ENCODE results near the gene FCHSD2. TPM values are rescaled to one million over a fixed set of nuclear protein-coding genes. Genes with fewer than 3 reads are reported as not detected.

The FCHSD2 gene
- total RNA-seq, 4 donors from 2014 or later: 17.0 to 40.0 (median 27.0) TPM

DNA sequence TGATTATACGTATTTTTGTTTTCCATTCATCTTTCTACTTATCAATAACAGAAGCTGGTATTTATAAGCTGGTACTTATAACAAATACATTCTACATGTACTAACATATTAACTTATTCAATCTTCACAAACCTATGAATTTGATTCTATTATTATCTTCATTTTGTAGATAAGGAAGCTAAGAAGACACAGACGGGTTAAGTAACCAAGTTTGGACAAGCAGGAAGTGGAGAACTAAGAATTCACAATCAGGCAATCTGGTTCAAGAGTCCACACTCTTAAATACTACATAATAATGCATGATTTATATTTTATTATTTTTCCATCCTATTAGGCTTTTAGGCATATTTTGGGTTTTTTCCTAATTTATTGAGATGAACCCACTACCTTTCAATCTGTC lies 25.0 kb downstream of the FCHSD2 start:
- Histone ChIP-seq H3K36me3 (peaks cover 0 to 17% of the 10 kb centered on the region in 2 donors), H3K9me3 (no peaks in the 10 kb centered on the region), H3K4me1 (no peaks in the 10 kb centered on the region), H3K27ac (no peak overlapping the region), H3K4me3 (no peak overlapping the region), H3K27me3 (no peaks in the 10 kb centered on the region)
- no peak for TF ChIP-seq POLR2A (IDR thresholded peaks at IDR 0.05)
- no peak for TF ChIP-seq EP300 (IDR thresholded peaks at IDR 0.05)
- no peak for TF ChIP-seq POLR2AphosphoS5 (IDR thresholded peaks at IDR 0.05)
- TF ChIP-seq, protein P1, sequence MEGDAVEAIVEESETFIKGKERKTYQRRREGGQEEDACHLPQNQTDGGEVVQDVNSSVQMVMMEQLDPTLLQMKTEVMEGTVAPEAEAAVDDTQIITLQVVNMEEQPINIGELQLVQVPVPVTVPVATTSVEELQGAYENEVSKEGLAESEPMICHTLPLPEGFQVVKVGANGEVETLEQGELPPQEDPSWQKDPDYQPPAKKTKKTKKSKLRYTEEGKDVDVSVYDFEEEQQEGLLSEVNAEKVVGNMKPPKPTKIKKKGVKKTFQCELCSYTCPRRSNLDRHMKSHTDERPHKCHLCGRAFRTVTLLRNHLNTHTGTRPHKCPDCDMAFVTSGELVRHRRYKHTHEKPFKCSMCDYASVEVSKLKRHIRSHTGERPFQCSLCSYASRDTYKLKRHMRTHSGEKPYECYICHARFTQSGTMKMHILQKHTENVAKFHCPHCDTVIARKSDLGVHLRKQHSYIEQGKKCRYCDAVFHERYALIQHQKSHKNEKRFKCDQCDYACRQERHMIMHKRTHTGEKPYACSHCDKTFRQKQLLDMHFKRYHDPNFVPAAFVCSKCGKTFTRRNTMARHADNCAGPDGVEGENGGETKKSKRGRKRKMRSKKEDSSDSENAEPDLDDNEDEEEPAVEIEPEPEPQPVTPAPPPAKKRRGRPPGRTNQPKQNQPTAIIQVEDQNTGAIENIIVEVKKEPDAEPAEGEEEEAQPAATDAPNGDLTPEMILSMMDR (IDR thresholded peaks at IDR 0.05): no peak
- no peak for ATAC-seq
- 92% methylated on average over 2 of the region's 2 CpGs for WGBS, 2 donors (ENCODE audit: low coverage in 1 of 2)

DNA sequence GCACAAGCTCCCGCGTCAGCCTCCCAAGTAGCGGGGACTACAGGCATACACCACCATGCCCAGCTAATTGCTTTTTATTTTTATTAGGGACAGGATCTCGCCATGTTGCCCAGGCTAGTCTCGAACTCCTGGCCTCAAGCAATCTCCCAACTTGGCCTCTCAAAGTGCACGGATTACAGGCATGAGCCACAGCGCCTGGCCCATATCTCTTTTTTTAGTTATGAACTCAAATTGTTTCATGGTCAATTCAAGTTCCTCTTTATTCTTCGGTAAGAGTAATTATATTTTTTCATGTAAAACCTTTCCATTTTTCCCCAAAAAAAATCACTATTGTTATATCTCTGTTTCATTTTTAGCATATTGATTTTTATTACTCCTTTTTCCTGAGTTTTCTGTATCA lies 25.5 kb downstream of the FCHSD2 start:
- Histone ChIP-seq H3K4me1 (no peaks in the 10 kb centered on the region), H3K9me3 (no peaks in the 10 kb centered on the region), H3K27me3 (no peaks in the 10 kb centered on the region), H3K36me3 (peaks cover 0 to 17% of the 10 kb centered on the region in 2 donors), H3K27ac (no peak overlapping the region), H3K4me3 (no peak overlapping the region)
- no peak for ATAC-seq
- 88% methylated on average over 8 of the region's 8 CpGs for WGBS, 2 donors (ENCODE audit: low coverage in 1 of 2)
- TF ChIP-seq POLR2AphosphoS5 (IDR thresholded peaks at IDR 0.05) (no peak), POLR2A (IDR thresholded peaks at IDR 0.05) (no peak), EP300 (IDR thresholded peaks at IDR 0.05) (no peak)
- TF ChIP-seq, protein P1 (IDR thresholded peaks at IDR 0.05): no peak

DNA sequence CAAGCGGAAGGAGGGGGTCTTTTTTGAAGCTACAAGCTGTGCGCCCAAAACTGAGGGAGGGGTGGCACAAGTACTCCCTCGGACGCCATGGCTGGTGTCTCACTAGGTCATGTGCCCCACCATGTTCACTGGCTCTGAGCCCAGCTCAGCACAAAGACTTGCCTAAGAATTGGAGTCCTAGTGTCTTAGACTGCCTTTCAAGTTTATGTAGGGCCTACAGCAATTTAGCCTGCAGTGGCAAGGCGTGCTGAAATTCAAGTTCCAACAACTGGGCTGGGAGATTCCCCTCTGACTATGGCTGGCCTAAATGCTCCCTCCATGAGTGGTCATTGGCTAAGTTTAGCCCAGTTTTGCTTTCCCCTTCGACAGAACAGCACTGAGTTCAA lies 27.3 kb downstream of the FCHSD2 start:
- TF ChIP-seq, protein P1 (IDR thresholded peaks at IDR 0.05): no peak
- no peak for TF ChIP-seq EP300 (IDR thresholded peaks at IDR 0.05)
- TF ChIP-seq POLR2AphosphoS5 (IDR thresholded peaks at IDR 0.05): no peak
- TF ChIP-seq POLR2A (IDR thresholded peaks at IDR 0.05): no peak
- peaks cover 0 to 17% of the 10 kb centered on the region in 2 donors for H3K36me3 ChIP-seq
- H3K9me3 ChIP-seq: no peaks in the 10 kb centered on the region
- no peaks in the 10 kb centered on the region for H3K27me3 ChIP-seq
- ATAC-seq: no peak
- WGBS, 2 donors (ENCODE audit: low coverage in 1 of 2): 79% methylated on average over 3 of the region's 6 CpGs; no CpG with 5 or more reads in 1 of the 2 donors
- no peak overlapping the region for H3K27ac ChIP-seq
- H3K4me3 ChIP-seq: no peak overlapping the region
- H3K4me1 ChIP-seq: no peaks in the 10 kb centered on the region

DNA sequence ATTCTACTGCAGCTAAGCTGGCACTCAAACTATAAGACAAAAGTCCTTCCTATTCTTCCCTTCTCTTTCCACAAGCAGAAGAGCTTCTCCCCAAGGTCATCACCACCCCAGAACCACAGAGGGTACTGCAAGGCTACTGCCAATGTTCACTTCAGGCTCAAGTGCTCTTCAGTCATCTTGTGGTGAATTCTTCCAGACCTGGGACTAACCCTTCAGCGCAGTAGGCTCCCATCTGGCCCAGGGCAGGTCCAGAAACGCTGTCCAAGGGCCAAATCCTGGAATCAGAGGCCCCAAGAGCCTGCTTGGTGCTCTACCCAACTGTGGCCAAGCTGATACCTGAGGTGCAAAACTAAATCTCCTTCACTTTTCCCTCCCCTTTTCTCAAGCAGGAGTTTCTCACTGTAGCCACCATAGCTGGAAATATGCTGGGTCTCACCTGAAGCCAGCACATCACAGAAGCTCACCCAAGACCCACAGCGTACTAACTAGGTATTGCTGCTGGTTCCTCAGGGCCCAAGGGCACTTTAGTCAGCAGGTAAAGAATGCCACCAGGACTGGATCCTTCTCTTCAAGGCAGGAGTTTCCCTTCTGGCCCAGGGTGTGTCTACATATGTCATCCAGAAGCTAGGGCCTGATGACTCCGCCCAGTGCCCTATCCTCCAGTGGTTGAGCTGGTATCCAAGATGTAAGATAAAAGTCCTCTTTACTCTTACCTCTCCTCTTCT lies 27.8 kb downstream of the FCHSD2 start:
- Histone ChIP-seq H3K9me3 (no peaks in the 10 kb centered on the region), H3K36me3 (peaks cover 0 to 17% of the 10 kb centered on the region in 2 donors), H3K4me1 (no peaks in the 10 kb centered on the region), H3K27me3 (no peaks in the 10 kb centered on the region), H3K4me3 (no peak overlapping the region), H3K27ac (no peak overlapping the region)
- WGBS, 2 donors (ENCODE audit: low coverage in 1 of 2): 96% methylated on average over 3 of the region's 4 CpGs; no CpG with 5 or more reads in 1 of the 2 donors
- ATAC-seq: no peak
- TF ChIP-seq POLR2AphosphoS5 (IDR thresholded peaks at IDR 0.05) (no peak), POLR2A (IDR thresholded peaks at IDR 0.05) (no peak), EP300 (IDR thresholded peaks at IDR 0.05) (no peak)
- TF ChIP-seq, protein P1 (IDR thresholded peaks at IDR 0.05): no peak

DNA sequence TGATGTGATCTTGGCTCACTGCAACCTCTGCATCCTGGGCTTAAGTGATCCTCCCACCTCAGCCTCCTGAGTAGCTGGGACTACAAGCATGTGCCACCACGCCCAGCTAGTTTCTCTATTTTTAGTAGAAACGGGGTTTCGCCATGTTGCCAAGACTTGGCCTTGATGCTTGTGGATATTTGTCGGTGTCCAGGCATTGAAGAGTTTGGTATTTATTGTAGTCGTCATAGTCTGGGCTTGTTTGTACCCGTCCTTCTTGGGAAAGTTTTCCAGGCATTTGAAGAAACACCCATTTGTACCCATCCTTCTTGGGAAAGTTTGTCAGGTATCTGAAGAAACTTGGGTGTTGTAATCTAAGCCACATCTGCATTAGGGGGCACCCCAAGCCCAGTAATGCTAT lies 28.7 kb downstream of the FCHSD2 start:
- ATAC-seq: no peak
- TF ChIP-seq, protein P1 (IDR thresholded peaks at IDR 0.05): no peak
- TF ChIP-seq POLR2AphosphoS5 (IDR thresholded peaks at IDR 0.05): no peak
- no peak for TF ChIP-seq EP300 (IDR thresholded peaks at IDR 0.05)
- TF ChIP-seq POLR2A (IDR thresholded peaks at IDR 0.05): no peak
- Histone ChIP-seq H3K27ac (no peak overlapping the region), H3K4me1 (no peaks in the 10 kb centered on the region), H3K9me3 (no peaks in the 10 kb centered on the region), H3K4me3 (no peak overlapping the region), H3K36me3 (peaks cover 0 to 13% of the 10 kb centered on the region in 2 donors), H3K27me3 (no peaks in the 10 kb centered on the region)
- WGBS, 2 donors (ENCODE audit: low coverage in 1 of 2): 97 to 100% methylated on average over 4 to 5 of the region's 6 CpGs

Measured in gastroesophageal sphincter (tissue), 4 donors.